A673 (cell line): ENCODE results near the gene CAMK1D. TPM values are rescaled to one million over a fixed set of nuclear protein-coding genes. Genes with fewer than 3 reads are reported as not detected.
"Not testable (repeated sequence)": the region's sequence is repeated elsewhere in the genome, so short reads cannot be mapped to it uniquely, and the experiment has no call there.

Experiments used
- Bru-seq: library from RNA; stranded (reverse); fragments of 400-500 nt; gene quantifications from one replicate; lab custom pipeline; 2021; lab: Mats Ljungman, UMichigan
- BruChase-seq, 2 experiments: library from RNA; stranded (reverse); fragments of 400-500 nt; gene quantifications; one replicate each; lab custom pipeline; 2021; lab: Mats Ljungman, UMichigan
- BruUV-seq: library from RNA; stranded (reverse); fragments of 400-500 nt; replicated peaks from 2 replicates; lab custom pipeline; 2021; lab: Mats Ljungman, UMichigan
- CTCF ChIA-PET: fragments of 300-600 bp; sonication (Branson Sonifier 250); formaldehyde crosslinking; loops from one replicate; lab custom pipeline; 2022; ENCODE audit warnings: antibody characterized with exemption; lab: Charles Lee
- POLR2A ChIA-PET: fragments of 300-600 bp; sonication (Branson Sonifier 250); formaldehyde crosslinking; loops from one replicate; lab custom pipeline; 2022; ENCODE audit warnings: antibody characterized with exemption; ENCODE audit not compliant: low non-redundant PET; lab: Charles Lee
- DNase-seq: peaks from one replicate; pipeline ENCODE4 v3.0.0-alpha.2; 2015; ENCODE audit warnings: low spot score
- H3K27ac ChIP-seq: fragments of 200-600 bp; sonication (generic); 2 replicates; pipeline ENCODE4 v1.5.1; 2016; ENCODE audit warnings: mixed run types, low read depth, mild to moderate bottlenecking, mixed read lengths, antibody characterized with exemption, low read length; ENCODE audit not compliant: poor library complexity, severe bottlenecking
- H3K27me3 ChIP-seq: fragments of 200-600 bp; sonication (generic); replicated peaks from 2 replicates; pipeline ENCODE4 v1.6.1; 2017; ENCODE audit warnings: mixed run types, low read depth, mild to moderate bottlenecking, mixed read lengths, antibody characterized with exemption, low read length; ENCODE audit not compliant: insufficient read depth, poor library complexity
- H3K36me3 ChIP-seq: fragments of 200-600 bp; sonication (generic); 2 replicates; pipeline ENCODE4 v1.6.1; 2016; ENCODE audit warnings: mixed run types, mild to moderate bottlenecking, mixed read lengths, antibody characterized with exemption, low read length; ENCODE audit not compliant: insufficient read depth, poor library complexity, severe bottlenecking
- H3K4me1 ChIP-seq: fragments of 200-600 bp; sonication (generic); 2 replicates; pipeline ENCODE4 v1.6.1; 2017; ENCODE audit warnings: mixed run types, mild to moderate bottlenecking, mixed read lengths, antibody characterized with exemption, low read length; ENCODE audit not compliant: insufficient read depth, poor library complexity, severe bottlenecking
- H3K4me3 ChIP-seq: fragments of 200-600 bp; sonication (generic); 2 replicates; pipeline ENCODE4 v1.5.1; 2016; ENCODE audit warnings: low read depth, mixed run types, mild to moderate bottlenecking, mixed read lengths, low read length; ENCODE audit not compliant: poor library complexity, severe bottlenecking
- H3K9me3 ChIP-seq: fragments of 200-600 bp; sonication (generic); 2 replicates; pipeline ENCODE4 v1.6.1; 2016; ENCODE audit warnings: mixed run types, low read depth, mild to moderate bottlenecking, mixed read lengths, antibody characterized with exemption, low read length; ENCODE audit not compliant: poor library complexity, severe bottlenecking
- EZH2 ChIP-seq: fragments of 200-600 bp; sonication (generic); IDR thresholded peaks from 2 replicates; pipeline ENCODE4 v1.6.1; 2017; ENCODE audit warnings: borderline replicate concordance, low read depth, mild to moderate bottlenecking, mixed read lengths, antibody characterized with exemption, low read length; ENCODE audit not compliant: poor library complexity, severe bottlenecking
- intact Hi-C: fragments of 100-400 bp; cut with micrococcal nuclease; formaldehyde crosslinking; loops from one replicate; pipeline ENCODE4 v1.10.0; 2022; ENCODE audit not compliant: unreplicated experiment
- long read RNA-seq: library from polyadenylated mRNA; stranded (forward); transcript quantifications from one replicate; pipeline ENCODE4 v2.0.0, GENCODE V29; 2022
- total RNA-seq: library from RNA; stranded (reverse); gene quantifications from 2 replicates; pipeline ENCODE4 v1.2.3, GENCODE V29; 2021
- TF ChIP-seq, protein P1 (sequence below): fragments of 300-800, 200-600 bp; sonication (generic); conservative IDR thresholded peaks from 2 replicates; pipeline ENCODE4 v1.5.1; 2017; ENCODE audit warnings: low read depth, mild to moderate bottlenecking, antibody characterized with exemption, low read length, moderate library complexity, mixed read lengths

Gene CAMK1D
- 23.7 and 27.0 TPM in 2 replicates for total RNA-seq
- percentile 71 among the genes with signal in this experiment for Bru-seq, nascent RNA
- BruChase-seq, experiment 1, labeled RNA remaining after a 2-hour chase = percentile 65 among the genes with signal in this experiment
- BruChase-seq, experiment 2, labeled RNA remaining after a 6-hour chase = percentile 77 among the genes with signal in this experiment
- long read RNA-seq, partial matches to known transcripts = 5 of 23 reads
- long read RNA-seq, other reads (novel, unspliced or antisense) = 18 of 23 reads

DNA sequence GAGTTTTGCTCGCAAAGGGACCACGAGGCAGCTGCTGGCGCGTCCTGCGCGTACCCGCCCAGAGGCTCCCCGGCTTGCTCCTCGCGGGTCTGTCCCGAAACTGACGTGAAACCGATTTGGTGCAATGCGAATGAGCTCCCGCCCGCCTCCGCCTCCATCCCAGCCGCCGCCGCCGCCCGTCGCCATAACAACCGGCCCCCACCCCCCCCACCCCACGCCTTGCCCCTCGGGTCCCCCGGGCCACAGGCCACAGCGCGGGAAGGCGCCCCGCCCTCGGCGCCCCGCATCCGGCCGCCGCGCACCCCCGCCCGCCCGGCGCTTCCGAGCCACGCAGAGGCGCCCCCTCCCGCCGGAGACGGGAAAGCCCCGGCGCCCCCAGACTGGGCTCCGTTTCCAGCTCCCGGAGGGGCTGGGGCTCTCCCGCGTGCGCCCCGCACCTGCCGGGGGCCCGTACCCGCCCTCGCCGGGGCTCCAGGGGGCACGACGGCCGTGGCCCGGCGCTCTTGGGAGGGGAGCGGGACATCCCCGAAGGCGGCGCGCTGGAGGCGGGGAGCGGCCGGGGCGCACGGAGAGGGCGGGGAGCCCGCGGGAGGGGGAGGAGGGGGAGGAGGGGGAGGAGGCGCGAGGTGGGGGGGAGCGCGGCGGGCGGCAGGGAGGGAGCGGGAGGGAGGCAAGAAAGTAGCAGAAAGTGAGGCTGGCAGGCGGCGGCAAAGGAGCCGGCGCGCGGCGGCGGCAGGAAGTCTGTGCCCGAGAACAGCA is at the start of gene CAMK1D:
CAMK1D (plus strand) TSS at position 678 of the 759 bp plus-strand sequence.
- H3K4me1 ChIP-seq = peaks cover 19% of the 10 kb centered on the region
- peak within 1 kb of the TSS; percentile 98 for H3K4me3 ChIP-seq
- intact Hi-C loops = loop anchor here (10.0 kb wide), 1 partner anchor 356 kb away; no protein-coding TSS in a partner anchor
- no peaks in the 10 kb centered on the region for H3K36me3 ChIP-seq
- ChIA-PET CTCF (interaction anchor here (0.5 to 1.1 kb wide), 5 partner anchors 11 to 226 kb away, joined by 3 to 6 read pairs (median 3); no protein-coding TSS in a partner anchor), POLR2A (interaction anchor here (0.6 to 0.7 kb wide), 2 partner anchors 9 to 51 kb away, joined by 3 to 8 read pairs; no protein-coding TSS in a partner anchor)
- BruUV-seq = no TSS peak
- H3K27ac ChIP-seq = peak within 1 kb of the TSS; percentile 80
- DNase-seq = peak; percentile 90
- H3K9me3 ChIP-seq = no peaks in the 10 kb centered on the region
- TF ChIP-seq EZH2 = no peak
- TF ChIP-seq, protein P1, sequence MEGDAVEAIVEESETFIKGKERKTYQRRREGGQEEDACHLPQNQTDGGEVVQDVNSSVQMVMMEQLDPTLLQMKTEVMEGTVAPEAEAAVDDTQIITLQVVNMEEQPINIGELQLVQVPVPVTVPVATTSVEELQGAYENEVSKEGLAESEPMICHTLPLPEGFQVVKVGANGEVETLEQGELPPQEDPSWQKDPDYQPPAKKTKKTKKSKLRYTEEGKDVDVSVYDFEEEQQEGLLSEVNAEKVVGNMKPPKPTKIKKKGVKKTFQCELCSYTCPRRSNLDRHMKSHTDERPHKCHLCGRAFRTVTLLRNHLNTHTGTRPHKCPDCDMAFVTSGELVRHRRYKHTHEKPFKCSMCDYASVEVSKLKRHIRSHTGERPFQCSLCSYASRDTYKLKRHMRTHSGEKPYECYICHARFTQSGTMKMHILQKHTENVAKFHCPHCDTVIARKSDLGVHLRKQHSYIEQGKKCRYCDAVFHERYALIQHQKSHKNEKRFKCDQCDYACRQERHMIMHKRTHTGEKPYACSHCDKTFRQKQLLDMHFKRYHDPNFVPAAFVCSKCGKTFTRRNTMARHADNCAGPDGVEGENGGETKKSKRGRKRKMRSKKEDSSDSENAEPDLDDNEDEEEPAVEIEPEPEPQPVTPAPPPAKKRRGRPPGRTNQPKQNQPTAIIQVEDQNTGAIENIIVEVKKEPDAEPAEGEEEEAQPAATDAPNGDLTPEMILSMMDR = peak; percentile 44; the same call in 1 of the 2 replicates
- no peaks in the 10 kb centered on the region for H3K27me3 ChIP-seq

DNA sequence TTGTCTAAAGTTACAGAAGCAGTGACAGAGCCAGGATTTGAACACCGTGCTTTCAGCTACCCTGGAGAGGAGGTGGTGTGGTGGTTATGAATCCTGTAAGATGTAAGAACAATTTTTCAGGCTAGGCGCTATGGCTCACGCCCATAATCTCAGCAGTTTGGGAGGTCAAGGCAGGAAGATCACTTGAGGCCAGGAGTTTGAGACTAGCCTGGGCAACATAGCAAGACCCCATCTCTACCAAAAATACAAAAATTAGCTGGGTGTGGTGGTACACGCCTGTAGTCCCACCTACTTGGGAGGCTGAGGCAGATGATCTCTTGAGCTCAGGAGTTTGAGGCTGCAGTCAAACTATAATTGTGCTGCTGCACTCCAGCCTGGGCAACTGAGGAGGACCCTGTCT is 48.3 kb upstream of the CAMK1D start:
- H3K27ac ChIP-seq, BruUV-seq, H3K4me3 ChIP-seq, H3K27me3 ChIP-seq, POLR2A ChIA-PET, H3K36me3 ChIP-seq, H3K4me1 ChIP-seq, intact Hi-C loops, DNase-seq, H3K9me3 ChIP-seq: not testable (repeated sequence)
- CTCF ChIA-PET = interaction anchor here (0.7 kb wide), 1 partner anchor 9 kb away, joined by 4 read pairs; no protein-coding TSS in a partner anchor

DNA sequence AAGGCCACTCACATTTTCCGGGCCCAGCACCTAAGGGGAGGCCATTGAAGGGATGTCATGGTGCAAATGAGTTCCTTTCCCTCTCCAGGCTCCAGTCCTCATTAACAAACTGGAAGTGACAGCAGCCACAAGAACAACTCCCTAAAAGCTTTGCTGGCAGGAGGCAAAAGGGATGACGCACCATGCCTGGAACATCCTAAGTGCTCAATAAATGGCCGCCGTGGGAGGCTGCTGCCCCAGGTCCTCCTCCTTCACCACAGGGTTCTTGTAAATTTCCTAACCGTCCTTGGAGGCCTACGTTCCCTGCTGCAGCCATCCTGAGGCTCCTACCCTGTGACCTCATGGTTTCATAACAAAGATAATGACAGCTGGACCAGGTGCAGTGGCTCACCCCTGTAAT is 41.3 kb upstream of the CAMK1D start:
- Histone ChIP-seq H3K36me3 (no peaks in the 10 kb centered on the region), H3K27me3 (no peaks in the 10 kb centered on the region), H3K4me3 (no peak overlapping the region), H3K9me3 (no peaks in the 10 kb centered on the region), H3K27ac (no peak overlapping the region), H3K4me1 (no peaks in the 10 kb centered on the region)
- ChIA-PET CTCF (interaction anchor here (0.6 kb wide), 1 partner anchor 278 kb away, joined by 3 read pairs; no protein-coding TSS in a partner anchor), POLR2A (no interaction called here)
- TF ChIP-seq, protein P1 = no peak
- TF ChIP-seq EZH2 = no peak
- no TSS peak for BruUV-seq
- DNase-seq = peak; percentile 15
- intact Hi-C loops = no loop called here
